ENCODE measurements around the gene IGFL4.

Gene IGFL4

DNA sequence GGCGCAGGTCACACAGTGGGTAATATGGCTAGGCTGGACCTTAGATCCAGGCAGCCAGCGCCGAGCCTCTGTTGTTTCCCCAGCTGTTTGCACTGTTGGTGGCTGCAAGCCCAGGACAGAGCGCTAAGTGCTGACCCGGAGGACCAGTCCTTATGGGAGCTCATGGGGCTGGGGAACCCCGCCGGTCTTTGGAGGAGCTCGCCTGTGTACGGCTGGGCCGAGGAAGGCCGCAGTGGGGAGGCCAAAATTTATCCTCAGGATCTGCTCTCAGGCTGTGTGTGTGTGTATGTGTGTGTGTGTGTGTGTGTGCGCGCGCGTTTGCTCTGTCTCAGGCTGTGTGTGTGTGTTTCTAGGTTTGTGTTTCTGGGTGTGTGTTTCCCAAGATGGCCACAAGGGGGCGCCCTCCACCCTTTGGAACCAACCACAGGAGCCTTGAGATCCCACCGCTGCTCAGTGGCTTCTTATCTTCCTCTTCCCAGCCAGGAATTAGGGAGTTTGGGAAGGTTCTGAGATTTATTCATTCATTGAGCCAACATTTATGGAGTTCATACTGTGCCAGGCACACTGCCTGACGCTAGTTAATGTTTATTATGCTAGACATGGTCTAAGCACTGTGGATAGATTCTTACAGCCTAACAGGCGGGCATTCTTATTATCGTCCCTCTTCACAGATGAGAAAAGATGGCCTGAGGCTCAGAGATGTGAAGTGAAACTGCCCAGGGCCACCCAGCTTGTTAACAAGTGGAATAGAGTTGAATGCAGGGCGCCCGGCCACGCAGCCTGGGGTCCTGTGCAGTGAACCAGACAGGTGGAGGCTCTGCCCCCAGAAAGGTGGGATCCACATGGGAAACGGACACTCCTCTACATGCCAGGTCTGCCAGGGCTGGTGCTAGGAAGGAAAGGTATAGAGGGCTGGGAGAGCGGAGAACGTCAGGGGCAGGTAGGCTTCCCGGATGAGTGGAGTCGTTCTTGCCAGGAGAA is 31.0 kb downstream of the IGFL4 start:
- DNase-seq (ENCODE audit: low read depth, low spot score) = no peak
- Histone ChIP-seq H3K36me3 (ENCODE audit: insufficient read depth, low read length) (no peaks in the 10 kb centered on the region), H3K9ac (ENCODE audit: insufficient read length) (no peak overlapping the region)

GRCh38 chr19:46006411-46006810 is 34.4 kb downstream of the IGFL4 start:
- Histone ChIP-seq H3K36me3 (ENCODE audit: insufficient read depth, low read length) (no peaks in the 10 kb centered on the region), H3K4me3 (no peak overlapping the region), H3K9me3 (ENCODE audit: low read depth, low read length) (no peaks in the 10 kb centered on the region), H3K9ac (ENCODE audit: insufficient read length) (no peak overlapping the region), H3K27ac (no peak overlapping the region)
- DNase-seq (ENCODE audit: low read depth, low spot score) = no peak
- TF ChIP-seq FOXP2 (optimal IDR thresholded peaks at IDR 0.05; ENCODE audit: control extremely low read depth, extremely low read length, insufficient read depth) (no peak), EZH2 (IDR thresholded peaks at IDR 0.05) (no peak), POLR2AphosphoS5 (IDR thresholded peaks at IDR 0.05; ENCODE audit: borderline replicate concordance, low read depth, low read length) (no peak)

More for the DNA sequence above, 31.0 kb downstream of the IGFL4 start:
- Histone ChIP-seq H3K27ac (no peak overlapping the region), H3K9me3 (ENCODE audit: low read depth, low read length) (no peaks in the 10 kb centered on the region), H3K4me3 (no peak overlapping the region)
- no peak for TF ChIP-seq FOXP2 (optimal IDR thresholded peaks at IDR 0.05; ENCODE audit: control extremely low read depth, extremely low read length, insufficient read depth)
- TF ChIP-seq POLR2AphosphoS5 (IDR thresholded peaks at IDR 0.05; ENCODE audit: borderline replicate concordance, low read depth, low read length) = no peak
- no peak for TF ChIP-seq EZH2 (IDR thresholded peaks at IDR 0.05)

GRCh38 chr19:46002678-46003275 is 38.0 kb downstream of the IGFL4 start:
- DNase-seq (ENCODE audit: low read depth, low spot score) = no peak
- H3K9me3 ChIP-seq (ENCODE audit: low read depth, low read length) = no peaks in the 10 kb centered on the region
- H3K36me3 ChIP-seq (ENCODE audit: insufficient read depth, low read length) = no peaks in the 10 kb centered on the region
- H3K4me3 ChIP-seq = no peak overlapping the region
- H3K27ac ChIP-seq = no peak overlapping the region
- TF ChIP-seq EZH2 (IDR thresholded peaks at IDR 0.05) (no peak), POLR2AphosphoS5 (IDR thresholded peaks at IDR 0.05; ENCODE audit: borderline replicate concordance, low read depth, low read length) (no peak), FOXP2 (optimal IDR thresholded peaks at IDR 0.05; ENCODE audit: control extremely low read depth, extremely low read length, insufficient read depth) (no peak)
- H3K9ac ChIP-seq (ENCODE audit: insufficient read length) = no peak overlapping the region

GRCh38 chr19:46000491-46001246 is 40.1 kb downstream of the IGFL4 start:
- no peak for DNase-seq (ENCODE audit: low read depth, low spot score)
- Histone ChIP-seq H3K9me3 (ENCODE audit: low read depth, low read length) (no peaks in the 10 kb centered on the region), H3K4me3 (no peak overlapping the region), H3K36me3 (ENCODE audit: insufficient read depth, low read length) (no peaks in the 10 kb centered on the region), H3K27ac (no peak overlapping the region), H3K9ac (ENCODE audit: insufficient read length) (no peak overlapping the region)
- TF ChIP-seq FOXP2 (optimal IDR thresholded peaks at IDR 0.05; ENCODE audit: control extremely low read depth, extremely low read length, insufficient read depth) = no peak
- TF ChIP-seq POLR2AphosphoS5 (IDR thresholded peaks at IDR 0.05; ENCODE audit: borderline replicate concordance, low read depth, low read length) = no peak
- no peak for TF ChIP-seq EZH2 (IDR thresholded peaks at IDR 0.05)

- H3K9ac ChIP-seq (ENCODE audit: insufficient read length) = no peak overlapping the region
- H3K4me3 ChIP-seq = no peak overlapping the region
- no peak for DNase-seq (ENCODE audit: low read depth, low spot score)
Observed at GRCh38 chr19:45999653-46000121, 41.1 kb downstream of the IGFL4 start.

GRCh38 chr19:45998834-45999233 is 42.0 kb downstream of the IGFL4 start:
- TF ChIP-seq POLR2AphosphoS5 (IDR thresholded peaks at IDR 0.05; ENCODE audit: borderline replicate concordance, low read depth, low read length) (no peak), EZH2 (IDR thresholded peaks at IDR 0.05) (no peak), FOXP2 (optimal IDR thresholded peaks at IDR 0.05; ENCODE audit: control extremely low read depth, extremely low read length, insufficient read depth) (no peak)
- no peak overlapping the region for H3K27ac ChIP-seq
- DNase-seq (ENCODE audit: low read depth, low spot score) = no peak
- no peak overlapping the region for H3K9ac ChIP-seq (ENCODE audit: insufficient read length)
- H3K36me3 ChIP-seq (ENCODE audit: insufficient read depth, low read length) = no peaks in the 10 kb centered on the region
- no peak overlapping the region for H3K4me3 ChIP-seq
- no peaks in the 10 kb centered on the region for H3K9me3 ChIP-seq (ENCODE audit: low read depth, low read length)

More at GRCh38 chr19:45999653-46000121, 41.1 kb downstream of the IGFL4 start:
- H3K27ac ChIP-seq = no peak overlapping the region
- TF ChIP-seq POLR2AphosphoS5 (IDR thresholded peaks at IDR 0.05; ENCODE audit: borderline replicate concordance, low read depth, low read length) = no peak
- no peak for TF ChIP-seq EZH2 (IDR thresholded peaks at IDR 0.05)
- no peak for TF ChIP-seq FOXP2 (optimal IDR thresholded peaks at IDR 0.05; ENCODE audit: control extremely low read depth, extremely low read length, insufficient read depth)
- H3K36me3 ChIP-seq (ENCODE audit: insufficient read depth, low read length) = no peaks in the 10 kb centered on the region
- no peaks in the 10 kb centered on the region for H3K9me3 ChIP-seq (ENCODE audit: low read depth, low read length)

GRCh38 chr19:45996933-45997332 is 43.9 kb downstream of the IGFL4 start:
- no peak overlapping the region for H3K9ac ChIP-seq (ENCODE audit: insufficient read length)
- no peaks in the 10 kb centered on the region for H3K9me3 ChIP-seq (ENCODE audit: low read depth, low read length)
- no peak for TF ChIP-seq FOXP2 (optimal IDR thresholded peaks at IDR 0.05; ENCODE audit: control extremely low read depth, extremely low read length, insufficient read depth)
- TF ChIP-seq POLR2AphosphoS5 (IDR thresholded peaks at IDR 0.05; ENCODE audit: borderline replicate concordance, low read depth, low read length) = no peak
- TF ChIP-seq EZH2 (IDR thresholded peaks at IDR 0.05) = no peak
- H3K4me3 ChIP-seq = no peak overlapping the region
- H3K27ac ChIP-seq = no peak overlapping the region
- DNase-seq (ENCODE audit: low read depth, low spot score) = no peak
- no peaks in the 10 kb centered on the region for H3K36me3 ChIP-seq (ENCODE audit: insufficient read depth, low read length)
